Lung microvascular endothelial cell (primary cell): Measurements from ENCODE around the gene TRUB2. TPM values are rescaled to one million over a fixed set of nuclear protein-coding genes. Genes with fewer than 3 reads are reported as not detected.

Experiments
- DNase-seq, 2 donors: peaks; one replicate each; pipeline versions ENCODE4 v3.0.0 to v3.0.0-alpha.2; 2010; ENCODE audit warnings: low read depth in 2 of 2
- total RNA-seq: library from RNA; depleted of rRNA; stranded (reverse); fragments of >200 nt; gene quantifications from 2 replicates; pipeline ENCODE4 v1.2.1, GENCODE V29; 2014

TRUB2 gene
- 22.4 and 26.2 TPM in 2 replicates for total RNA-seq

- DNase-seq: peak; percentile 96 to 97
Observed at GRCh38 chr9:128322404-128323211, at the start of gene TRUB2, which contains the start of gene COQ4. Gene TRUB2, minus strand, starts transcription at chr9:128322447. Its CDS starts 39 bp downstream, at chr9:128322408. Gene COQ4, plus strand, starts transcription at chr9:128322839. Its CDS starts 20 bp downstream, at chr9:128322859.

GRCh38 chr9:128371630-128372117 lies 49.4 kb upstream of the TRUB2 start:
- DNase-seq: peak in 1 of 2 donors; percentile 34

- peak; percentile 96 to 97 for DNase-seq
Observed at GRCh38 chr9:128370752-128371629, 48.7 kb upstream of the TRUB2 start, which contains the start of gene URM1. Gene URM1, plus strand, starts transcription at chr9:128371374. Its CDS starts 7 bp downstream, at chr9:128371381.

GRCh38 chr9:128370367-128370751 lies 48.1 kb upstream of the TRUB2 start:
- no peak for DNase-seq

- no peak for DNase-seq
Observed at GRCh38 chr9:128369024-128369706, 46.9 kb upstream of the TRUB2 start.

GRCh38 chr9:128365525-128365924 lies 43.3 kb upstream of the TRUB2 start:
- no peak for DNase-seq

GRCh38 chr9:128362774-128363173 lies 40.5 kb upstream of the TRUB2 start:
- no peak for DNase-seq

GRCh38 chr9:128361986-128362646 lies 39.9 kb upstream of the TRUB2 start:
- DNase-seq: peak; percentile 83 to 89

- DNase-seq: peak; percentile 14 to 15
Observed at GRCh38 chr9:128361296-128361985, 39.2 kb upstream of the TRUB2 start.

GRCh38 chr9:128360826-128361225 lies 38.6 kb upstream of the TRUB2 start:
- DNase-seq: no peak

GRCh38 chr9:128358861-128359260 lies 36.6 kb upstream of the TRUB2 start:
- DNase-seq: no peak

GRCh38 chr9:128358090-128358489 lies 35.8 kb upstream of the TRUB2 start:
- no peak for DNase-seq

- no peak for DNase-seq
Observed at GRCh38 chr9:128355451-128355850, 33.2 kb upstream of the TRUB2 start.

GRCh38 chr9:128349772-128350171 lies 27.5 kb upstream of the TRUB2 start:
- no peak for DNase-seq

- no peak for DNase-seq
Observed at GRCh38 chr9:128349125-128349524, 26.9 kb upstream of the TRUB2 start.

GRCh38 chr9:128344931-128345605 lies 22.8 kb upstream of the TRUB2 start:
- DNase-seq: no peak

- no peak for DNase-seq
Observed at GRCh38 chr9:128343855-128344254, 21.6 kb upstream of the TRUB2 start.

- no peak for DNase-seq
Observed at GRCh38 chr9:128342971-128343680, 20.9 kb upstream of the TRUB2 start.

GRCh38 chr9:128341435-128341849 lies 19.2 kb upstream of the TRUB2 start:
- DNase-seq: peak; percentile 77 to 79
